ENCODE measurements around the gene PRR16.

Gene PRR16

GRCh38 chr5:120535900-120536299 lies 71.8 kb downstream of the PRR16 start:
- TF ChIP-seq JUND (IDR thresholded peaks at IDR 0.05; ENCODE audit: low read depth): no peak
- in situ Hi-C loops (cut with HindIII; ENCODE audit: low pct_unique_long_range_greater_than_20kb, low sequenced_read_pairs): no loop called here

GRCh38 chr5:120538149-120538548 lies 74.0 kb downstream of the PRR16 start:
- in situ Hi-C loops (cut with HindIII; ENCODE audit: low pct_unique_long_range_greater_than_20kb, low sequenced_read_pairs): no loop called here
- TF ChIP-seq JUND (IDR thresholded peaks at IDR 0.05; ENCODE audit: low read depth): no peak
- DNase-seq (ENCODE audit: low read depth in 1 of 2, low spot score in 1 of 2): no peak

More at GRCh38 chr5:120535900-120536299, 71.8 kb downstream of the PRR16 start:
- DNase-seq (ENCODE audit: low read depth in 1 of 2, low spot score in 1 of 2): no peak

- DNase-seq (ENCODE audit: low read depth in 1 of 2, low spot score in 1 of 2): no peak
- in situ Hi-C loops (cut with HindIII; ENCODE audit: low pct_unique_long_range_greater_than_20kb, low sequenced_read_pairs): no loop called here
- TF ChIP-seq JUND (IDR thresholded peaks at IDR 0.05; ENCODE audit: low read depth): no peak
Measured at GRCh38 chr5:120538644-120539043, 74.5 kb downstream of the PRR16 start.

GRCh38 chr5:120539471-120539870 lies 75.4 kb downstream of the PRR16 start:
- DNase-seq (ENCODE audit: low read depth in 1 of 2, low spot score in 1 of 2): no peak
- in situ Hi-C loops (cut with HindIII; ENCODE audit: low pct_unique_long_range_greater_than_20kb, low sequenced_read_pairs): no loop called here
- no peak for TF ChIP-seq JUND (IDR thresholded peaks at IDR 0.05; ENCODE audit: low read depth)

GRCh38 chr5:120540097-120540496 lies 76.0 kb downstream of the PRR16 start:
- in situ Hi-C loops (cut with HindIII; ENCODE audit: low pct_unique_long_range_greater_than_20kb, low sequenced_read_pairs): no loop called here
- no peak for TF ChIP-seq JUND (IDR thresholded peaks at IDR 0.05; ENCODE audit: low read depth)
- DNase-seq (ENCODE audit: low read depth in 1 of 2, low spot score in 1 of 2): no peak

- in situ Hi-C loops (cut with HindIII; ENCODE audit: low pct_unique_long_range_greater_than_20kb, low sequenced_read_pairs): no loop called here
- DNase-seq (ENCODE audit: low read depth in 1 of 2, low spot score in 1 of 2): no peak
- no peak for TF ChIP-seq JUND (IDR thresholded peaks at IDR 0.05; ENCODE audit: low read depth)
Measured at GRCh38 chr5:120544043-120544442, 79.9 kb downstream of the PRR16 start.

GRCh38 chr5:120545007-120545406 lies 80.9 kb downstream of the PRR16 start:
- in situ Hi-C loops (cut with HindIII; ENCODE audit: low pct_unique_long_range_greater_than_20kb, low sequenced_read_pairs): no loop called here
- DNase-seq (ENCODE audit: low read depth in 1 of 2, low spot score in 1 of 2): no peak
- no peak for TF ChIP-seq JUND (IDR thresholded peaks at IDR 0.05; ENCODE audit: low read depth)

- no peak for TF ChIP-seq JUND (IDR thresholded peaks at IDR 0.05; ENCODE audit: low read depth)
- in situ Hi-C loops (cut with HindIII; ENCODE audit: low pct_unique_long_range_greater_than_20kb, low sequenced_read_pairs): no loop called here
- no peak for DNase-seq (ENCODE audit: low read depth in 1 of 2, low spot score in 1 of 2)
Measured at GRCh38 chr5:120545951-120546350, 81.9 kb downstream of the PRR16 start.

GRCh38 chr5:120546922-120547321 lies 82.8 kb downstream of the PRR16 start:
- no peak for TF ChIP-seq JUND (IDR thresholded peaks at IDR 0.05; ENCODE audit: low read depth)
- in situ Hi-C loops (cut with HindIII; ENCODE audit: low pct_unique_long_range_greater_than_20kb, low sequenced_read_pairs): no loop called here
- DNase-seq (ENCODE audit: low read depth in 1 of 2, low spot score in 1 of 2): no peak

GRCh38 chr5:120550358-120550757 lies 86.3 kb downstream of the PRR16 start:
- in situ Hi-C loops (cut with HindIII; ENCODE audit: low pct_unique_long_range_greater_than_20kb, low sequenced_read_pairs): no loop called here
- DNase-seq (ENCODE audit: low read depth in 1 of 2, low spot score in 1 of 2): no peak
- no peak for TF ChIP-seq JUND (IDR thresholded peaks at IDR 0.05; ENCODE audit: low read depth)

- DNase-seq (ENCODE audit: low read depth in 1 of 2, low spot score in 1 of 2): no peak
- no peak for TF ChIP-seq JUND (IDR thresholded peaks at IDR 0.05; ENCODE audit: low read depth)
- in situ Hi-C loops (cut with HindIII; ENCODE audit: low pct_unique_long_range_greater_than_20kb, low sequenced_read_pairs): no loop called here
Measured at GRCh38 chr5:120552638-120553037, 88.5 kb downstream of the PRR16 start.

GRCh38 chr5:120555345-120555744 lies 91.2 kb downstream of the PRR16 start:
- in situ Hi-C loops (cut with HindIII; ENCODE audit: low pct_unique_long_range_greater_than_20kb, low sequenced_read_pairs): no loop called here
- no peak for DNase-seq (ENCODE audit: low read depth in 1 of 2, low spot score in 1 of 2)
- TF ChIP-seq JUND (IDR thresholded peaks at IDR 0.05; ENCODE audit: low read depth): no peak

- no peak for DNase-seq (ENCODE audit: low read depth in 1 of 2, low spot score in 1 of 2)
- no peak for TF ChIP-seq JUND (IDR thresholded peaks at IDR 0.05; ENCODE audit: low read depth)
- in situ Hi-C loops (cut with HindIII; ENCODE audit: low pct_unique_long_range_greater_than_20kb, low sequenced_read_pairs): no loop called here
Measured at GRCh38 chr5:120564013-120564412, 99.9 kb downstream of the PRR16 start.

- no peak for DNase-seq (ENCODE audit: low read depth in 1 of 2, low spot score in 1 of 2)
- TF ChIP-seq JUND (IDR thresholded peaks at IDR 0.05; ENCODE audit: low read depth): no peak
- in situ Hi-C loops (cut with HindIII; ENCODE audit: low pct_unique_long_range_greater_than_20kb, low sequenced_read_pairs): no loop called here
Measured at GRCh38 chr5:120567066-120567465, 103.0 kb downstream of the PRR16 start.
